Ecto neural progenitor cell (in vitro differentiated cells): ENCODE data around the gene PLEKHM3.
"Not testable (repeated sequence)": the region's sequence is repeated elsewhere in the genome, so short reads cannot be mapped to it uniquely, and the experiment has no call there.

Experiments used
- DNase-seq: peaks from one replicate; pipeline ENCODE4 v3.0.0-alpha.2; 2018; ENCODE audit warnings: low spot score

Gene PLEKHM3

GRCh38 chr2:207919164-207919919 lies 106.0 kb downstream of the PLEKHM3 start:
- DNase-seq: no peak

- no peak for DNase-seq
Measured at GRCh38 chr2:207914716-207915115, 110.6 kb downstream of the PLEKHM3 start.

GRCh38 chr2:207913772-207914358 lies 111.5 kb downstream of the PLEKHM3 start:
- no peak for DNase-seq

- no peak for DNase-seq
Measured at GRCh38 chr2:207911856-207912255, 113.5 kb downstream of the PLEKHM3 start.

- DNase-seq: no peak
Measured at GRCh38 chr2:207911215-207911614, 114.1 kb downstream of the PLEKHM3 start.

- DNase-seq: not testable (repeated sequence)
Measured at GRCh38 chr2:207906495-207906894, 118.8 kb downstream of the PLEKHM3 start.

GRCh38 chr2:207905546-207905945 lies 119.8 kb downstream of the PLEKHM3 start:
- DNase-seq: no peak

- no peak for DNase-seq
Measured at GRCh38 chr2:207903236-207903635, 122.1 kb downstream of the PLEKHM3 start.

- DNase-seq: no peak
Measured at GRCh38 chr2:207902821-207903220, 122.5 kb downstream of the PLEKHM3 start.

- DNase-seq: peak; percentile 69
Measured at GRCh38 chr2:207901829-207902228, 123.5 kb downstream of the PLEKHM3 start.

- no peak for DNase-seq
Measured at GRCh38 chr2:207901401-207901800, 123.9 kb downstream of the PLEKHM3 start.

- no peak for DNase-seq
Measured at GRCh38 chr2:207898354-207898695, 127.0 kb downstream of the PLEKHM3 start.

- no peak for DNase-seq
Measured at GRCh38 chr2:207897541-207898353, 127.6 kb downstream of the PLEKHM3 start.

GRCh38 chr2:207896525-207897285 lies 128.6 kb downstream of the PLEKHM3 start:
- no peak for DNase-seq

- no peak for DNase-seq
Measured at GRCh38 chr2:207895274-207895860, 130.0 kb downstream of the PLEKHM3 start.

- DNase-seq: no peak
Measured at GRCh38 chr2:207892716-207893402, 132.5 kb downstream of the PLEKHM3 start.

- DNase-seq: no peak
Measured at GRCh38 chr2:207891086-207891844, 134.1 kb downstream of the PLEKHM3 start.

GRCh38 chr2:207887500-207887899 lies 137.8 kb downstream of the PLEKHM3 start:
- DNase-seq: no peak

- DNase-seq: no peak
Measured at GRCh38 chr2:207885010-207885409, 140.3 kb downstream of the PLEKHM3 start.

GRCh38 chr2:207884127-207884526 lies 141.2 kb downstream of the PLEKHM3 start:
- DNase-seq: no peak
